A673 (cell line): ENCODE results near the gene DDI1. TPM values are rescaled to one million over a fixed set of nuclear protein-coding genes. Genes with fewer than 3 reads are reported as not detected.

Experiments used
- BruUV-seq: library from RNA; stranded (reverse); fragments of 400-500 nt; replicated peaks from 2 replicates; lab custom pipeline; 2021; lab: Mats Ljungman, UMichigan
- CTCF ChIA-PET: fragments of 300-600 bp; sonication (Branson Sonifier 250); formaldehyde crosslinking; loops from one replicate; lab custom pipeline; 2022; ENCODE audit warnings: antibody characterized with exemption; lab: Charles Lee
- POLR2A ChIA-PET: fragments of 300-600 bp; sonication (Branson Sonifier 250); formaldehyde crosslinking; loops from one replicate; lab custom pipeline; 2022; ENCODE audit warnings: antibody characterized with exemption; ENCODE audit not compliant: low non-redundant PET; lab: Charles Lee
- DNase-seq: peaks from one replicate; pipeline ENCODE4 v3.0.0-alpha.2; 2015; ENCODE audit warnings: low spot score
- H3K27ac ChIP-seq: fragments of 200-600 bp; sonication (generic); 2 replicates; pipeline ENCODE4 v1.5.1; 2016; ENCODE audit warnings: mixed run types, low read depth, mild to moderate bottlenecking, mixed read lengths, antibody characterized with exemption, low read length; ENCODE audit not compliant: poor library complexity, severe bottlenecking
- H3K27me3 ChIP-seq: fragments of 200-600 bp; sonication (generic); replicated peaks from 2 replicates; pipeline ENCODE4 v1.6.1; 2017; ENCODE audit warnings: mixed run types, low read depth, mild to moderate bottlenecking, mixed read lengths, antibody characterized with exemption, low read length; ENCODE audit not compliant: insufficient read depth, poor library complexity
- H3K36me3 ChIP-seq: fragments of 200-600 bp; sonication (generic); 2 replicates; pipeline ENCODE4 v1.6.1; 2016; ENCODE audit warnings: mixed run types, mild to moderate bottlenecking, mixed read lengths, antibody characterized with exemption, low read length; ENCODE audit not compliant: insufficient read depth, poor library complexity, severe bottlenecking
- H3K4me1 ChIP-seq: fragments of 200-600 bp; sonication (generic); 2 replicates; pipeline ENCODE4 v1.6.1; 2017; ENCODE audit warnings: mixed run types, mild to moderate bottlenecking, mixed read lengths, antibody characterized with exemption, low read length; ENCODE audit not compliant: insufficient read depth, poor library complexity, severe bottlenecking
- H3K4me3 ChIP-seq: fragments of 200-600 bp; sonication (generic); 2 replicates; pipeline ENCODE4 v1.5.1; 2016; ENCODE audit warnings: low read depth, mixed run types, mild to moderate bottlenecking, mixed read lengths, low read length; ENCODE audit not compliant: poor library complexity, severe bottlenecking
- H3K9me3 ChIP-seq: fragments of 200-600 bp; sonication (generic); 2 replicates; pipeline ENCODE4 v1.6.1; 2016; ENCODE audit warnings: mixed run types, low read depth, mild to moderate bottlenecking, mixed read lengths, antibody characterized with exemption, low read length; ENCODE audit not compliant: poor library complexity, severe bottlenecking
- EZH2 ChIP-seq: fragments of 200-600 bp; sonication (generic); IDR thresholded peaks from 2 replicates; pipeline ENCODE4 v1.6.1; 2017; ENCODE audit warnings: borderline replicate concordance, low read depth, mild to moderate bottlenecking, mixed read lengths, antibody characterized with exemption, low read length; ENCODE audit not compliant: poor library complexity, severe bottlenecking
- intact Hi-C: fragments of 100-400 bp; cut with micrococcal nuclease; formaldehyde crosslinking; loops from one replicate; pipeline ENCODE4 v1.10.0; 2022; ENCODE audit not compliant: unreplicated experiment
- total RNA-seq: library from RNA; stranded (reverse); gene quantifications from 2 replicates; pipeline ENCODE4 v1.2.3, GENCODE V29; 2021
- TF ChIP-seq, protein P1 (sequence below): fragments of 300-800, 200-600 bp; sonication (generic); conservative IDR thresholded peaks from 2 replicates; pipeline ENCODE4 v1.5.1; 2017; ENCODE audit warnings: low read depth, mild to moderate bottlenecking, antibody characterized with exemption, low read length, moderate library complexity, mixed read lengths

The DDI1 gene
- total RNA-seq, 1 experiment from 2014 or later: not detected

- H3K27ac ChIP-seq: no peak overlapping the region
- POLR2A ChIA-PET: no interaction called here
- no peaks in the 10 kb centered on the region for H3K36me3 ChIP-seq
- intact Hi-C loops: no loop called here
- no peaks in the 10 kb centered on the region for H3K27me3 ChIP-seq
- no peaks in the 10 kb centered on the region for H3K9me3 ChIP-seq
- H3K4me1 ChIP-seq: no peaks in the 10 kb centered on the region
- TF ChIP-seq, protein P1, sequence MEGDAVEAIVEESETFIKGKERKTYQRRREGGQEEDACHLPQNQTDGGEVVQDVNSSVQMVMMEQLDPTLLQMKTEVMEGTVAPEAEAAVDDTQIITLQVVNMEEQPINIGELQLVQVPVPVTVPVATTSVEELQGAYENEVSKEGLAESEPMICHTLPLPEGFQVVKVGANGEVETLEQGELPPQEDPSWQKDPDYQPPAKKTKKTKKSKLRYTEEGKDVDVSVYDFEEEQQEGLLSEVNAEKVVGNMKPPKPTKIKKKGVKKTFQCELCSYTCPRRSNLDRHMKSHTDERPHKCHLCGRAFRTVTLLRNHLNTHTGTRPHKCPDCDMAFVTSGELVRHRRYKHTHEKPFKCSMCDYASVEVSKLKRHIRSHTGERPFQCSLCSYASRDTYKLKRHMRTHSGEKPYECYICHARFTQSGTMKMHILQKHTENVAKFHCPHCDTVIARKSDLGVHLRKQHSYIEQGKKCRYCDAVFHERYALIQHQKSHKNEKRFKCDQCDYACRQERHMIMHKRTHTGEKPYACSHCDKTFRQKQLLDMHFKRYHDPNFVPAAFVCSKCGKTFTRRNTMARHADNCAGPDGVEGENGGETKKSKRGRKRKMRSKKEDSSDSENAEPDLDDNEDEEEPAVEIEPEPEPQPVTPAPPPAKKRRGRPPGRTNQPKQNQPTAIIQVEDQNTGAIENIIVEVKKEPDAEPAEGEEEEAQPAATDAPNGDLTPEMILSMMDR: no peak
- no peak for TF ChIP-seq EZH2
- no peak for DNase-seq
- no peak overlapping the region for H3K4me3 ChIP-seq
- CTCF ChIA-PET: no interaction called here
- no TSS peak for BruUV-seq
Observed at GRCh38 chr11:104064034-104064630, 27.7 kb downstream of the DDI1 start.

DNA sequence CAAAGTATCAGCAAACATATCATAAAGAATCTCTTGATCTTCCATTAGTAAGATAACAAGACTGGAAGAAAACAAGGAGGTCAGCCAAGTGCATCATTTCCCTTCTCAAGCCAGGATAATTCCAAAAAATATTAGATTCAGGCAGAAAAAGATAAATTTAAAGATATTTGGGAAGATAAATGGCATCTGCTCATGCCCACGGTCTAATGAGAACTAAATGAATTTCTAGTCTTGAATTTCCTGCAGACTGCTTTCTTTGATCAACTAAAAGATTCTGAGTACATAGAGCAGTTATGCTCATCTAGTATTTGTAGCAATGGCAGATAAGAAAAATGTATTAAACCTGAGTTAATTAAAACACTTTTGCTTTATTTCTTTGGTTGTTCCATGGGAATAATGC, 31.1 kb downstream of the DDI1 start:
- no TSS peak for BruUV-seq
- Histone ChIP-seq H3K27me3 (no peaks in the 10 kb centered on the region), H3K4me1 (no peaks in the 10 kb centered on the region), H3K9me3 (no peaks in the 10 kb centered on the region), H3K36me3 (no peaks in the 10 kb centered on the region), H3K4me3 (no peak overlapping the region), H3K27ac (no peak overlapping the region)
- intact Hi-C loops: no loop called here
- ChIA-PET CTCF (no interaction called here), POLR2A (no interaction called here)
- no peak for DNase-seq
- TF ChIP-seq, protein P1: no peak
- no peak for TF ChIP-seq EZH2

DNA sequence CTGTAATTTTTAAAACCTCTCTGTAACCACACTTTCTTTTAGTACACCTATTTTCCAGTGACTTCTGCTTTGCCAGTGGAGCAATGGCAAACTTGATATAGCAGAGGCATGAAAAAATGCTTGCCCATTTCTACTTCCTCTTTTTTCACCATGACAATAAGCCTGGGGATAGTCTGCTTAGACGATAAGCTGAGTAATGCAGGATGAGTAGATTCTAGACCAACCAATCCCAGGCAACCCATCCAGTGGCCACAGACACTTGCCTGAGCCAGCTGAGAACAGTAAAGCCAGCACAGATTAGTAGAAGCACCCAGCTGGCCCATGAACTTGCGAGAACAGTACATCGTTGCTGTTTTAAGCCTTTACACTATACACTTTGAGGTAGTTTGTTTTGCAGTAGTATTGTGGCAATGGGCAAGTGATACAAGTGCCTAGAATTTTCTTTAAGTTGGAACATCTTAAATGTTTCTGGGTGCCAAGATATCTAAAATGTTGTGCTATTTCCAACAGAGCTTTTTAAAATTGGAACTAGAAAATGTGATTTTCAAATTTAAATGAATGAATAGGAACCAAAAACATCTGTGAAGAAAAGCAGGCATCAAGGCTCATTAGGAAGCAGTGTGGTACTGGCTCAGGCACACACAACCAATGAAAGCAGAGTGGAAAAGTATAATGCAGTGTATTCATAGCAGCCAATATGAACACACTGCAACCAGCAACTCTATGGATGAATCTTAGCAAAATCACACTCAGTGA, 37.7 kb downstream of the DDI1 start:
- H3K4me3 ChIP-seq: no peak overlapping the region
- H3K27me3 ChIP-seq: no peaks in the 10 kb centered on the region
- ChIA-PET CTCF (no interaction called here), POLR2A (no interaction called here)
- H3K36me3 ChIP-seq: no peaks in the 10 kb centered on the region
- BruUV-seq: no TSS peak
- no peak for DNase-seq
- H3K9me3 ChIP-seq: no peaks in the 10 kb centered on the region
- H3K4me1 ChIP-seq: peaks cover 8% of the 10 kb centered on the region
- H3K27ac ChIP-seq: no peak overlapping the region
- intact Hi-C loops: no loop called here
- TF ChIP-seq EZH2: no peak
- TF ChIP-seq, protein P1: no peak
